ENCODE measurements around the gene GADD45G. TPM values are rescaled to one million over a fixed set of nuclear protein-coding genes. Genes with fewer than 3 reads are reported as not detected.

The GADD45G gene
- total and polyA plus RNA-seq, 12 donors, result 9.4 to 125 (median 21.2) TPM

DNA sequence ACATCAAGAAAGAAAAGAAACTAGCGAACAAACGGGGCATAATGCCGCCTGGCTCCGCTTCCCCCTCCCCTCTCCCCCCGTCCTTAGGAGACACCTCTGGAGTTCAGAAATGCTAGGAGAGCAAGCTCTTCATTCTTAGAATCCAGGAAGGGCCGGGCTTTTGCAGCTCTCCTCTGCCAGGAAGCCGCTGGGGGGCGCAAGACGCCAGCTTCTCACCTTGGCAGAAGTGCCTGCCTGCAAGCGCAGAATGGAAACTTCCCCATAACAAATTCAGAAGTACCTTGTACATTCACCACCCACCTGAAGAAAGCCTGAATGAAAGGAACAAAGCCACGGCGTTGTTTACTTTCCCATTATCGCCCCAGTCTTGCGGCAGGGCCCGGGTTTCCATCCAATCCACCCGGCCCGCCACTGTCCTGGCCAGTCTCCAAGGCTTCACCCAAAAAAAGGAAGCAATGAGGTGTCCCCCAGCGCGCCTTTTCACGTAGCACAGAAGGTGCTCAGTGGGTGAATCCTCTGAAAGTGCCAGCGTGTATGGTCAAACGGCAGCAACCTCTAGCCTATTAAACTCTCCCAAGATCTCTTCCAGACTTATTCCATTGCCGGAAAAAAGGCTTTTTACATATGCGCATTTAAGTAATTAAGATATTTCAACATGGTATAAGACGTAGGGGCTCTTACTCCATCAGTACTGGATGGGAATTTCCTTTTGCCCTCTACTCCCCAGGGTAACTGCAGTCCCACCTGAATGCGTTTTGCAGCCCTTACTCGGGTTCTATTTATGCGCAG lies 1.6 kb upstream of the GADD45G start:
- H3K27ac ChIP-seq, result peak overlapping the region in 8 of 10 donors; percentile 50 to 97 (median 92)
- TF ChIP-seq, protein P1, sequence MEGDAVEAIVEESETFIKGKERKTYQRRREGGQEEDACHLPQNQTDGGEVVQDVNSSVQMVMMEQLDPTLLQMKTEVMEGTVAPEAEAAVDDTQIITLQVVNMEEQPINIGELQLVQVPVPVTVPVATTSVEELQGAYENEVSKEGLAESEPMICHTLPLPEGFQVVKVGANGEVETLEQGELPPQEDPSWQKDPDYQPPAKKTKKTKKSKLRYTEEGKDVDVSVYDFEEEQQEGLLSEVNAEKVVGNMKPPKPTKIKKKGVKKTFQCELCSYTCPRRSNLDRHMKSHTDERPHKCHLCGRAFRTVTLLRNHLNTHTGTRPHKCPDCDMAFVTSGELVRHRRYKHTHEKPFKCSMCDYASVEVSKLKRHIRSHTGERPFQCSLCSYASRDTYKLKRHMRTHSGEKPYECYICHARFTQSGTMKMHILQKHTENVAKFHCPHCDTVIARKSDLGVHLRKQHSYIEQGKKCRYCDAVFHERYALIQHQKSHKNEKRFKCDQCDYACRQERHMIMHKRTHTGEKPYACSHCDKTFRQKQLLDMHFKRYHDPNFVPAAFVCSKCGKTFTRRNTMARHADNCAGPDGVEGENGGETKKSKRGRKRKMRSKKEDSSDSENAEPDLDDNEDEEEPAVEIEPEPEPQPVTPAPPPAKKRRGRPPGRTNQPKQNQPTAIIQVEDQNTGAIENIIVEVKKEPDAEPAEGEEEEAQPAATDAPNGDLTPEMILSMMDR (IDR thresholded peaks at IDR 0.05), result peak; percentile 74 to 91 (median 86)
- DNase-seq (peak; percentile 88 to 91), ATAC-seq (peak; percentile 19 to 65 (median 43))
- 1 to 2% methylated on average over 28 of the region's 28 CpGs for WGBS, 2 donors
- H3K9me3 ChIP-seq, result no peaks in the 10 kb centered on the region
- no peaks in the 10 kb centered on the region for H3K36me3 ChIP-seq
- H3K4me3 ChIP-seq, result peak overlapping the region in 9 of 10 donors; percentile 75 to 90 (median 85)
- H3K4me1 ChIP-seq, result peaks cover 3 to 48% (median 43%) of the 10 kb centered on the region in 9 donors
- intact Hi-C loops (cut with DNase I), result loop anchor here (1.0 to 10.0 kb wide), 20 partner anchors 132 to 1264 kb away; no protein-coding TSS in a partner anchor
- peaks cover 0 to 13% (median 0%) of the 10 kb centered on the region in 7 donors for H3K27me3 ChIP-seq

DNA sequence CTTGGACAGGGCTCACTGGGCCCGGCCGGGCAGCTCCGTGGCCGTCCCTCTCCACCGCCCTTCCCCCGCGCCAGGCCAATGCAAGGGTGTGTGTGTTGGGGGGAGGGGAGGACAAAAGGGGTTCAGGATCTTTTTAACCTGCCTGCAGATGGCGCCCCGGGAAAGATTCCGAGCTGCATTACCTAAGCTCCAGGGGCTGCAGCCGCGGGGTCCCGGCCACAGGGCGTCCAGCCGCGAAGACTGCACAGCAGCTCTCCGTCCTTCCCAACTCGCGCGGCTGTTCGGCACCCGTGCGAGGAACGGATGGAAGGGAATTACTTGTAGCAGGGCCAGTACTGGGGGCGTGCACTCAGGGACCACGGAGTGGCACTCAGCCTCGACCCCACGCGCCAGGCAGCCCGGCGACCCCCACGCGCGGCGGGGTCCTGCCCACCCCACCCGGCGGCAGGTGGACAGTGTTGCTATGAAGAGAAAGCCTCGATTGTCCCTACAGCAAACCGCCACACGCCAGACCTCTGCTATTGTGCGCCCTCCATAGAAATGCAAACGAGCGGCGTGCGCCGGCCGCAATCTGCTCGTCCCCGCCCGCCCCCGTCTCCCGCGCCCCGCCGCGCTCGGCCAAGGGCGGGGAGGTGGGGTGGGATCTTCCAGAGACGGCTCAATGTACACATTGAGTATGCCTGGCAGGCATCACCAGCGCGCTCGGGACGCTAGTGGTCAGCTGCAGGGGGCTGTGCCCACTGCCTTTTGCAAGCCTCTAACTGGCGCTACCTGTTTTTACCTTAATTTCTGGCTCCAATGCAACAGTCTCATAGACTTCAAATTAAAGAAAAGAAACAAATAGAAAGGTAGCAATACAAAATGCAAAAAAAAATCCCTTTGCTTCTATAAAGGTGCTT lies 796 bp upstream of the GADD45G start:
- peak overlapping the region; percentile 13 to 90 (median 84) for H3K4me3 ChIP-seq
- intact Hi-C loops (cut with DNase I), result loop anchor here (1.0 to 10.0 kb wide), 21 partner anchors 131 to 1263 kb away; no protein-coding TSS in a partner anchor
- WGBS, 2 donors, result 1% methylated on average over 64 of the region's 64 CpGs
- H3K9me3 ChIP-seq, result no peaks in the 10 kb centered on the region
- TF ChIP-seq, protein P1 (IDR thresholded peaks at IDR 0.05), result peak; percentile 20 to 61 (median 56)
- ATAC-seq (peak; percentile 48 to 74 (median 62)), DNase-seq (peak; percentile 79 to 81)
- peaks cover 3 to 48% (median 43%) of the 10 kb centered on the region in 9 donors for H3K4me1 ChIP-seq
- peaks cover 0 to 13% (median 0%) of the 10 kb centered on the region in 7 donors for H3K27me3 ChIP-seq
- peak overlapping the region; percentile 4 to 97 (median 92) for H3K27ac ChIP-seq
- H3K36me3 ChIP-seq, result no peaks in the 10 kb centered on the region

DNA sequence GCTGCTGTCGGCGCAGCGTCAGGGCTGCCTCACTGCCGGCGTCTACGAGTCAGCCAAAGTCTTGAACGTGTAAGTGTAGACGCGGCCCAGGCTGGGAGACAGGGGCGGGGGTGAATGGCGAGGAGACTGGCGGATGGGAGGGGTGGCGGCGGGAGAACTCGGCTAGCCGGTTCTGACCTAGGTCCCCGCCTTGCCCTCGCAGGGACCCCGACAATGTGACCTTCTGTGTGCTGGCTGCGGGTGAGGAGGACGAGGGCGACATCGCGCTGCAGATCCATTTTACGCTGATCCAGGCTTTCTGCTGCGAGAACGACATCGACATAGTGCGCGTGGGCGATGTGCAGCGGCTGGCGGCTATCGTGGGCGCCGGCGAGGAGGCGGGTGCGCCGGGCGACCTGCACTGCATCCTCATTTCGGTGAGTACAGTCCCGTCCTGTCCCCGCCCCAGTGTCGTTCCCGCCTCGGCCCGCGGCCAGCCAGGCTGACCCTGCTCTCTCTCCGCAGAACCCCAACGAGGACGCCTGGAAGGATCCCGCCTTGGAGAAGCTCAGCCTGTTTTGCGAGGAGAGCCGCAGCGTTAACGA lies 745 bp downstream of the GADD45G start:
- H3K27me3 ChIP-seq, result peaks cover 0 to 13% (median 0%) of the 10 kb centered on the region in 7 donors
- H3K9me3 ChIP-seq, result no peaks in the 10 kb centered on the region
- peak overlapping the region; percentile 84 to 97 (median 93) for H3K27ac ChIP-seq
- intact Hi-C loops (cut with DNase I), result loop anchor here in 9 of 10 donors (2.0 to 10.0 kb wide), 13 partner anchors 57 to 495 kb away; no protein-coding TSS in a partner anchor
- no peaks in the 10 kb centered on the region for H3K36me3 ChIP-seq
- TF ChIP-seq, protein P1 (IDR thresholded peaks at IDR 0.05), result peak in 1 of 9 donors; percentile 6
- peaks cover 3 to 48% (median 43%) of the 10 kb centered on the region in 9 donors for H3K4me1 ChIP-seq
- DNase-seq (peak; percentile 59 to 68), ATAC-seq (peak; percentile 34 to 54 (median 46))
- peak overlapping the region; percentile 66 to 90 (median 84) for H3K4me3 ChIP-seq
- WGBS, 2 donors, result 0 to 1% methylated on average over 56 to 57 of the region's 57 CpGs
